HG03469 (cell line): ENCODE results near the gene DCAKD.

Experiments used
- ATAC-seq: cut with Tn5 transposase; IDR thresholded peaks from one replicate; pipeline ENCODE4 v1.9.1; 2021; ENCODE audit warnings: mild to moderate bottlenecking, moderate library complexity, moderate number of reproducible peaks; ENCODE audit not compliant: unreplicated experiment

Gene DCAKD

GRCh38 chr17:45051060-45051719, at the start of gene DCAKD:
TSS of gene DCAKD (minus strand) at chr17:45051632. CDS start at chr17:45034885, 16,747 bp downstream.
- ATAC-seq: peak; percentile 73

- ATAC-seq: no peak
Observed at GRCh38 chr17:45098869-45099616, 47.6 kb upstream of the DCAKD start.

- ATAC-seq: no peak
Observed at GRCh38 chr17:45098081-45098868, 46.8 kb upstream of the DCAKD start.

- no peak for ATAC-seq
Observed at GRCh38 chr17:45096926-45097325, 45.5 kb upstream of the DCAKD start.

DNA sequence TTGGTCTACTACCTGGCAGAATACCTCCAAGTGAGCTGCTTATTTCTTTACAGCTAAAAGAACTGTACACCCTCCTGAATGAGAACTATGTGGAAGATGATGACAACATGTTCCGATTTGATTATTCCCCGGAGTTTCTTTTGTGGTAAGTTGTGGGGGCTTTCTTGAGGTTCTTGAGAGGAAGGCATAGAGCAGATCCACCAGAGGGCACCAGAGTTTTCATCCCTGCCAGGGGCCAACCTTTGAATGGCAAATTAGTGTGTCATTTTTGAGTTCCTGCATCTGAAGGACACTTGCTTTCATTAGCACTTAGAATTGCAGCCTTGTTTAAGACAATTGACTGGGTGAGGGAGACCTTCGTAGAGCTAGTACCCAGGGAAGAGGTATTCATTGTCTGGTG, 44.7 kb upstream of the DCAKD start:
- ATAC-seq: no peak

- no peak for ATAC-seq
Observed at GRCh38 chr17:45093444-45094110, 42.1 kb upstream of the DCAKD start.

GRCh38 chr17:45092911-45093430, 41.5 kb upstream of the DCAKD start:
- ATAC-seq: no peak

DNA sequence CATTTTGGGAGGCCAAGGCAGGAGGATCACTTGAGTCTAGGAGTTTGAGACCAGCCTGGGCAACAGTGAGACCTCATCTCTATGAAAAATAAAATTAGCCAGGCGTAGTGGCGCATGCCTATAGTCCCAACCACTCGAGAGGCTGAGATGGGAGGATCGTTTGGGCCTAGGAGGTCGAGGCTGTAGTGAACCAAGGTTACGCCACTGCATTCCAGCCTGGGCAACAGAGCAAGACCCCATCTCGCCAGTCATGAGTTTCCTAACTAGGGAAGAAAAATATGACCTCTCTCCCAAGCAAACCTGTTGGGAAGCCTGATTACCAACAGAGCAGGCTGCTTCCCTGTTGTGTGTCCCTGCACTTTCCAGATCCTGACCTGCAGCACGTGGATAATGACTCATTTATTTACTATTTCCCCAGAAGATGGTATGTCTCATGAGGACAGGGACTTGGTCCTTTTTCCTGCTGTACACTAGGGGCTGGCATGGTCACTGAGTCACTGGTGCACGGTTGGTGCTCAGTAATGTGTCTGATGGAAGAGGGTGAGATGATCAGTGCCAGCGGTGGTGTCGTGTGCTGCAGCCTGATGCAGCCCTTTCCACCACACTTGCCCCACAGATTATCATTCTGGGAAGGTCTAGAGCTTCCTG, 40.5 kb upstream of the DCAKD start:
- ATAC-seq: no peak

- no peak for ATAC-seq
Observed at GRCh38 chr17:45090711-45091110, 39.3 kb upstream of the DCAKD start.

GRCh38 chr17:45088741-45089140, 37.3 kb upstream of the DCAKD start:
- no peak for ATAC-seq

DNA sequence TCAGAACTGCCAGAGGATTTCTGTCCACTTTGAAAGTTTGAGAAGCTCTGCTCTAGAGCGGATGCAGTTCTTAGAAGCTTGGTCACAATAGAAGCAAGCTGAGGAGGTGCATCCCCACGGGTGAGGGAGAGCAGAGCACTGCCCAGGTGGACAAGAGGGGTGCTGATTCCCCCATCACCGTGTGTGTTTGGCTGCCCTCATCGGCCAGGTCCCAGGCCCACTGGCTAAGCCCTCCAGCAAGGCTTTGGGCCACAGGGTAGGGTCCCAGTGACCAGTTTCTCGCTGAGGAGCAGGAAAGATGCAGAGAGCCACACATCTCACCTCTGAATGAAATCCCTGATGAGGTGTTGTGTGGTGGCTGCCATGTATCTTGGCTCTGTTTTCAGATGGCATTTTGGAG, 36.5 kb upstream of the DCAKD start:
- no peak for ATAC-seq

DNA sequence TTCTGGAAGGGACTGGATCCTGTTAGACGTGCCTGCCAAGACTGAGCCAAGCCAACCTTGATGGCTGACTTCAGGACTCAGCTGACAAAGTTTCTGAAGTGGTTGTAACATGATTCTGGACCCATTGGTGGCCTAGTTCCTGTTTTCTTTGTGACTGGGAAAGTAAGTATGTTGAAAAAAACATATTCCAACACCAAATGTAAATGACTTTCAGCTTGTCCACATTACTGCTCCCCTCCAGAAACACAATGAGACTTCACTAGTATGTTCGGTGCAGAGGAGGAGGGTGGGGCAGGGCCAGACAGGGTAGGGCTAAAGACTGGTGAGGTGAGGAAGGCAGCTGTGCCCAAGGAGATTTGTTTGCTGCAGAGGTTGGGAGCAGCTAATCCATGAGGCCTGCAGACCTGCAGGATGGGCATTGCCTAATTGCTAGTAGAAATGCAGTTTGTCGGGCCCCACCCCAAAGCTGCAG, 36.1 kb upstream of the DCAKD start:
- no peak for ATAC-seq

DNA sequence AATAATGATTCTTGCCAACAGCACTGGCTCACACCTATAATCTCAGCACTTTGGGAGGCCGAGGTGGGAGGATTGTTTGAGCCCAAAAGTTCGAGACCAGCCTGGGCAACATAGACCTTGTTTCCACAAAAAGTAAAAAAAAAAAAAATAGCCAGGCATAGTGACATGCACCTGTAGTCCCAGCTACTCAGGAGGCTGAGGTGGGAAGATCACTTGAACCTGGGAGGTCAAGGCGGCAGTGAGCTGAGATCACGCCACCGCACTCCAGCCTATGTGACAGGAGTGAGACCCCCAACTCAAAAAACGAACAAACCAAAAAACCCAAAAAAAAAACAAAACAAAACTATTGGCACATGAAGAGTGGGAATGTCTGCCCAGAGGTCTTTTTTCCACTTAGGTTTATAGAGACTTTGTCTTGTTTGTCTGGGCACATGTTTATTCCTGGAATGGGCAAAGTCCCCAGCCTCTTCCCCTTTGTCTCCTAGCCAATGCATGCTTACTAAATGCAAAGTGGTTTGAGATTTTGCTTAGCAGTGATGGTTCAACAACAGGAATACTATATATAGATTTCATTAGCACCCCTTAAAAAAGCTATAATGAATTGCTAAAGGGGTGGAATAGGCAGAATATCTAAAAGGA, 35.6 kb upstream of the DCAKD start:
- ATAC-seq: no peak

DNA sequence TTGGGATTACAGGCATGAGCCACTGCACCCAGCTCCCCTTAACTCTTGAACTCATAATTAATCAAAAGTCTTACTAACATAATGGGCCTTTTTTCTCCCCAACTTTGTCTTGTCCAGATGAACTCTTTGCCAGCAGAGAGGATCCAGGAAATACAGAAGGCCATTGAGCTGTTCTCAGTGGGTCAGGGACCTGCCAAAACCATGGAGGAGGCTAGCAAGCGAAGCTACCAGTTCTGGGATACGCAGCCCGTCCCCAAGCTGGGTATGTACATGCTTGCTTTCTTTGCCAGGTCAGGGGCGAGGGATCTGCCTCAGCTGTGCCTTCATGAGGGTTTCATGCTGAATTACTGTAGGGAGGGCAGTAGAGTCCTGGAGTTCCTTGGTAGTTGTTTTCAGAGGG, 35.0 kb upstream of the DCAKD start:
- no peak for ATAC-seq

DNA sequence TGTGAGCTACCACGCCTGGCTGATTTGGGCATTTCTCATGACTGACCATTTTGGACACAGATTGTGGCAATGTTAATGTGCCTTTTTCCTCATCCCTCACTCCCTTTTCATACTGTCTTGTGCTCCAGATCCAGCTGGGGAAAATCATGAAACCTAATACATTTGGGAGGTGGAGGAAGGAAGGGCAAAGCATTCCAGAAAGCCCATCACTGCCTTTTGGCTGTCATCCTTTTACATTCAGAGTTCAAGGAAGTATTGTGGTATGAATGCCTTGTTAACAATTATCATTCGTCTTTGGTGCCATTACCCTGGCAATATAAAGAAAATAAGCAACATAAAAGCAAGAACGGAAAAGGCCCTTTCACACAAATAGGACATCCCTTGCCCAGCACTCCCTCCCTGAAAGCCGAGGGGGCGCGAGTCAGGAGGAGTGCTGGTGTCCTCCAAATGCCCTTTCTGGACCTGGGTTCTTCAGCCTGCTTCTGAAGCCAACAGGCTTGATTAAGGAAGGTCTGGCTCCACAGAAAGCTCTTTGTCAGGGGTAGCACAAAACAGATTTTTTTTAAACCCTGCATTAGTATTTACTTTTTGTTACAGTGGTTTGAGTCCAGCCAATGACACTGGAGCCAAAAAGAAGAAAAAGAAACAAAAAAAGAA, 29.7 kb upstream of the DCAKD start:
- ATAC-seq: no peak

DNA sequence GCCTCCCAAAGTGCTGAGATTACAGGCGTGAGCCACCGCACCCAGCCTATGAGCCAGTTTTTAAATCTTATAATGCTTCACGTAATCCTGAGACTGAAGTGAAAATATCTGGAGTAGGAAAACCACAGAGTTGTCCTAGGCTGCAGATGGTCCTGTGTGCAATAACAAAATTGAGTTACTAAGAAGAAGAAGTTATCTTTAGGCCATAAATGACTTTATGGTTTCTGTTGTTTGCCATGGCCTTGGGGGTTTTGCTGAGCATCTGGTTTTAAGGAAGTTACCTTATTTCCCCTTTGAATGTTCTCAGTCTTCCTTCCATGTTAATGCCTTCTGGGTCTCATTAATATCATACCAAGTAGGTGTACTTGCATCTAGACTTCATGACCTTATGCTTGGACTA, 26.2 kb upstream of the DCAKD start:
- ATAC-seq: no peak

GRCh38 chr17:45073414-45074070, 22.1 kb upstream of the DCAKD start:
- ATAC-seq: no peak

DNA sequence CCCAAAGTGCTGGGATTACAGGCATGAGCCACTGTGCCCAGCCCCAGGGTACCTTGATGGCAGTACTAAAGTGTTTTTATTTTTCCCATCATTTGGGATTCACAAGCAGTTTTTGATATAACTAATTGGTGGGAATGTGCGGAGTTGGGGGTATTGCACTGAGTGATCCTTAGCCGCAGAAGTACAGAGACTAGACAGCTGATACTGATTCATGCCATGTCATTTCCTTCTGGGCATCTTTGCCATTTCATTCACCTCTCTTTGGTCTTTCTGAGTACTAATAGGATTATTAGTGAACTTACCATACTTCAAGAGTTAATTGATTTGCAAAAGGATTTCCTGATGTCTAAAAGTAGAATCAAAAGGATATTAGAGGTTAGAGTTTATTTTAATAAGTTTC, 19.4 kb upstream of the DCAKD start:
- ATAC-seq: no peak

GRCh38 chr17:45070001-45070400, 18.6 kb upstream of the DCAKD start:
- no peak for ATAC-seq
